HEK293 (cell line): ENCODE data around the gene TJP3.

Experiments
- GLI4 ChIP-seq: fragments of 450-650 bp; formaldehyde crosslinking; IDR thresholded peaks from 2 replicates; pipeline ENCODE4 v1.5.1; 2016; ENCODE audit warnings: missing biosample characterization, missing genetic modification characterization
- GLIS1 ChIP-seq: fragments of 450-650 bp; formaldehyde crosslinking; IDR thresholded peaks from 2 replicates; pipeline ENCODE4 v1.5.1; 2016; ENCODE audit warnings: missing biosample characterization, missing genetic modification characterization
- IKZF3 ChIP-seq: fragments of 450-650 bp; IDR thresholded peaks from 2 replicates; pipeline ENCODE4 v1.5.0; 2018; ENCODE audit warnings: missing biosample characterization, mild to moderate bottlenecking, missing genetic modification characterization, moderate library complexity
- KLF1 ChIP-seq: fragments of 450-650 bp; formaldehyde crosslinking; IDR thresholded peaks from 2 replicates; pipeline ENCODE4 v1.5.1; 2016; ENCODE audit warnings: missing biosample characterization, missing genetic modification characterization
- KLF16 ChIP-seq: fragments of 450-650 bp; formaldehyde crosslinking; IDR thresholded peaks from 2 replicates; pipeline ENCODE4 v1.5.1; 2017; ENCODE audit warnings: missing biosample characterization, missing genetic modification characterization
- KLF8 ChIP-seq: fragments of 450-650 bp; formaldehyde crosslinking; IDR thresholded peaks from 2 replicates; pipeline ENCODE4 v1.5.1; 2016; ENCODE audit warnings: missing biosample characterization, missing genetic modification characterization
- KLF9 ChIP-seq: fragments of 450-650 bp; formaldehyde crosslinking; IDR thresholded peaks from 2 replicates; pipeline ENCODE4 v1.5.1; 2016; ENCODE audit warnings: missing biosample characterization, missing genetic modification characterization, low read depth
- MEIS1 ChIP-seq: sonication (generic); formaldehyde crosslinking; IDR thresholded peaks from 2 replicates; pipeline ENCODE4 v1.8.1; 2022; ENCODE audit warnings: missing genetic modification reagents, mild to moderate bottlenecking, borderline replicate concordance
- OSR2 ChIP-seq: fragments of 450-650 bp; formaldehyde crosslinking; IDR thresholded peaks from 2 replicates; pipeline ENCODE4 v1.5.1; 2016; ENCODE audit warnings: missing biosample characterization, missing genetic modification characterization
- PATZ1 ChIP-seq: fragments of 450-650 bp; formaldehyde crosslinking; IDR thresholded peaks from 2 replicates; pipeline ENCODE4 v1.5.1; 2016; ENCODE audit warnings: missing biosample characterization, missing genetic modification characterization
- SP3 ChIP-seq: fragments of 450-650 bp; formaldehyde crosslinking; IDR thresholded peaks from 2 replicates; pipeline ENCODE4 v1.5.1; 2016; ENCODE audit warnings: missing biosample characterization, missing genetic modification characterization
- SP7 ChIP-seq: fragments of 450-650 bp; formaldehyde crosslinking; IDR thresholded peaks from 2 replicates; pipeline ENCODE4 v1.5.1; 2016; ENCODE audit warnings: missing biosample characterization, missing genetic modification characterization
- ZBTB20 ChIP-seq: fragments of 450-650 bp; formaldehyde crosslinking; IDR thresholded peaks from 2 replicates; pipeline ENCODE4 v1.5.1; 2016; ENCODE audit warnings: missing biosample characterization, missing genetic modification characterization
- ZFP3 ChIP-seq: fragments of 450-650 bp; formaldehyde crosslinking; IDR thresholded peaks from 2 replicates; pipeline ENCODE4 v1.5.1; 2016; ENCODE audit warnings: low read depth, missing biosample characterization, missing genetic modification characterization
- ZFP69B ChIP-seq: fragments of 450-650 bp; formaldehyde crosslinking; IDR thresholded peaks from 2 replicates; pipeline ENCODE4 v1.5.1; 2016; ENCODE audit warnings: missing biosample characterization, missing genetic modification characterization
- ZNF132 ChIP-seq: fragments of 450-650 bp; formaldehyde crosslinking; IDR thresholded peaks from 2 replicates; pipeline ENCODE4 v1.5.1; 2017; ENCODE audit warnings: missing biosample characterization, missing genetic modification characterization, borderline replicate concordance
- ZNF133 ChIP-seq: fragments of 450-650 bp; formaldehyde crosslinking; IDR thresholded peaks from 2 replicates; pipeline ENCODE4 v1.5.1; 2016; ENCODE audit warnings: missing biosample characterization, missing genetic modification characterization
- ZNF157 ChIP-seq: fragments of 450-650 bp; formaldehyde crosslinking; IDR thresholded peaks from 2 replicates; pipeline ENCODE4 v1.5.1; 2016; ENCODE audit warnings: missing biosample characterization, missing genetic modification characterization
- ZNF169 ChIP-seq: fragments of 450-650 bp; formaldehyde crosslinking; IDR thresholded peaks from 2 replicates; pipeline ENCODE4 v1.5.1; 2016; ENCODE audit warnings: missing biosample characterization, missing genetic modification characterization
- ZNF324 ChIP-seq: fragments of 450-650 bp; formaldehyde crosslinking; IDR thresholded peaks from 2 replicates; pipeline ENCODE4 v1.5.1; 2016; ENCODE audit warnings: missing biosample characterization, missing genetic modification characterization
- ZNF335 ChIP-seq: fragments of 450-650 bp; formaldehyde crosslinking; conservative IDR thresholded peaks from 2 replicates; pipeline ENCODE4 v1.5.1; 2016; ENCODE audit warnings: missing biosample characterization, missing genetic modification characterization
- ZNF37A ChIP-seq: fragments of 450-650 bp; IDR thresholded peaks from 2 replicates; pipeline ENCODE4 v1.5.1; 2018; ENCODE audit warnings: missing biosample characterization, missing genetic modification characterization
- ZNF404 ChIP-seq: fragments of 450-650 bp; formaldehyde crosslinking; IDR thresholded peaks from 2 replicates; pipeline ENCODE4 v1.5.1; 2017; ENCODE audit warnings: missing biosample characterization, missing genetic modification characterization
- ZNF426 ChIP-seq: fragments of 450-650 bp; formaldehyde crosslinking; IDR thresholded peaks from 2 replicates; pipeline ENCODE4 v1.5.1; 2017; ENCODE audit warnings: missing biosample characterization, missing genetic modification characterization, mild to moderate bottlenecking, inconsistent platforms, moderate library complexity
- ZNF544 ChIP-seq: fragments of 450-650 bp; formaldehyde crosslinking; IDR thresholded peaks from 2 replicates; pipeline ENCODE4 v1.5.0; 2017; ENCODE audit warnings: missing biosample characterization, missing genetic modification characterization
- ZNF561 ChIP-seq: fragments of 450-650 bp; IDR thresholded peaks from 2 replicates; pipeline ENCODE4 v1.5.1; 2018; ENCODE audit warnings: missing biosample characterization, missing genetic modification characterization, borderline replicate concordance
- ZNF624 ChIP-seq: fragments of 450-650 bp; formaldehyde crosslinking; IDR thresholded peaks from 2 replicates; pipeline ENCODE4 v1.5.1; 2017; ENCODE audit warnings: missing biosample characterization, missing genetic modification characterization
- ZNF658 ChIP-seq: fragments of 450-650 bp; formaldehyde crosslinking; IDR thresholded peaks from 2 replicates; pipeline ENCODE4; 2016; ENCODE audit warnings: missing biosample characterization, missing genetic modification characterization
- ZNF768 ChIP-seq: fragments of 450-650 bp; formaldehyde crosslinking; IDR thresholded peaks from 2 replicates; pipeline ENCODE4 v1.5.1; 2018; ENCODE audit warnings: missing biosample characterization, mild to moderate bottlenecking, missing genetic modification characterization
- TF ChIP-seq, protein P1 (sequence below): fragments of 450-650 bp; formaldehyde crosslinking; IDR thresholded peaks from 2 replicates; pipeline ENCODE4 v1.5.1; 2017; ENCODE audit warnings: missing biosample characterization, missing genetic modification characterization
- TF ChIP-seq, protein P2 (sequence below): fragments of 450-650 bp; formaldehyde crosslinking; conservative IDR thresholded peaks from 2 replicates; pipeline ENCODE4 v1.5.1; 2016; ENCODE audit warnings: low read depth, missing biosample characterization, missing genetic modification characterization
- TF ChIP-seq, protein P3 (sequence below): fragments of 450-650 bp; formaldehyde crosslinking; IDR thresholded peaks from 2 replicates; pipeline ENCODE4; 2016; ENCODE audit warnings: missing biosample characterization, missing genetic modification characterization

The TJP3 gene

GRCh38 chr19:3669947-3670795 lies 38.0 kb upstream of the TJP3 start (continued):
- TF ChIP-seq GLIS1 (peak; percentile 69), KLF8 (peak; percentile 78), ZNF132 (tag by site-specific recombination) (no peak), ZNF768 (no peak), ZBTB20 (tag by site-specific recombination) (no peak), KLF16 (tag by site-specific recombination) (peak; percentile 53; the same call in 1 of the 2 replicates), ZNF157 (tag by site-specific recombination) (no peak), ZNF624 (tag by site-specific recombination) (no peak), MEIS1 (CRISPR knock-in tag) (no peak), ZNF658 (tag by site-specific recombination) (no peak), ZNF133 (tag by site-specific recombination) (no peak), KLF9 (tag by site-specific recombination) (0 out of 2 replicates have a peak, but pooled peaks have one; percentile 43), SP7 (tag by site-specific recombination) (peak; percentile 59), ZFP69B (peak; percentile 96), ZNF426 (no peak), ZNF169 (tag by site-specific recombination) (no peak), PATZ1 (tag by site-specific recombination) (peak; percentile 85; the same call in 1 of the 2 replicates), ZNF404 (no peak), ZFP3 (no peak), ZNF335 (tag by site-specific recombination) (peak; percentile 99), GLI4 (0 out of 2 replicates have a peak, but pooled peaks have one; percentile 12), OSR2 (tag by site-specific recombination) (no peak), ZNF561 (tag by site-specific recombination) (no peak), IKZF3 (tag by site-specific recombination) (0 out of 2 replicates have a peak, but pooled peaks have one; percentile 33), ZNF324 (tag by site-specific recombination) (no peak), SP3 (tag by site-specific recombination) (peak; percentile 40), ZNF37A (tag by site-specific recombination) (no peak), ZNF544 (no peak), KLF1 (tag by site-specific recombination) (peak; percentile 74)
- TF ChIP-seq, protein P1, sequence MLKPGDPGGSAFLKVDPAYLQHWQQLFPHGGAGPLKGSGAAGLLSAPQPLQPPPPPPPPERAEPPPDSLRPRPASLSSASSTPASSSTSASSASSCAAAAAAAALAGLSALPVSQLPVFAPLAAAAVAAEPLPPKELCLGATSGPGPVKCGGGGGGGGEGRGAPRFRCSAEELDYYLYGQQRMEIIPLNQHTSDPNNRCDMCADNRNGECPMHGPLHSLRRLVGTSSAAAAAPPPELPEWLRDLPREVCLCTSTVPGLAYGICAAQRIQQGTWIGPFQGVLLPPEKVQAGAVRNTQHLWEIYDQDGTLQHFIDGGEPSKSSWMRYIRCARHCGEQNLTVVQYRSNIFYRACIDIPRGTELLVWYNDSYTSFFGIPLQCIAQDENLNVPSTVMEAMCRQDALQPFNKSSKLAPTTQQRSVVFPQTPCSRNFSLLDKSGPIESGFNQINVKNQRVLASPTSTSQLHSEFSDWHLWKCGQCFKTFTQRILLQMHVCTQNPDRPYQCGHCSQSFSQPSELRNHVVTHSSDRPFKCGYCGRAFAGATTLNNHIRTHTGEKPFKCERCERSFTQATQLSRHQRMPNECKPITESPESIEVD (tag by site-specific recombination), result no peak
- TF ChIP-seq, protein P2, sequence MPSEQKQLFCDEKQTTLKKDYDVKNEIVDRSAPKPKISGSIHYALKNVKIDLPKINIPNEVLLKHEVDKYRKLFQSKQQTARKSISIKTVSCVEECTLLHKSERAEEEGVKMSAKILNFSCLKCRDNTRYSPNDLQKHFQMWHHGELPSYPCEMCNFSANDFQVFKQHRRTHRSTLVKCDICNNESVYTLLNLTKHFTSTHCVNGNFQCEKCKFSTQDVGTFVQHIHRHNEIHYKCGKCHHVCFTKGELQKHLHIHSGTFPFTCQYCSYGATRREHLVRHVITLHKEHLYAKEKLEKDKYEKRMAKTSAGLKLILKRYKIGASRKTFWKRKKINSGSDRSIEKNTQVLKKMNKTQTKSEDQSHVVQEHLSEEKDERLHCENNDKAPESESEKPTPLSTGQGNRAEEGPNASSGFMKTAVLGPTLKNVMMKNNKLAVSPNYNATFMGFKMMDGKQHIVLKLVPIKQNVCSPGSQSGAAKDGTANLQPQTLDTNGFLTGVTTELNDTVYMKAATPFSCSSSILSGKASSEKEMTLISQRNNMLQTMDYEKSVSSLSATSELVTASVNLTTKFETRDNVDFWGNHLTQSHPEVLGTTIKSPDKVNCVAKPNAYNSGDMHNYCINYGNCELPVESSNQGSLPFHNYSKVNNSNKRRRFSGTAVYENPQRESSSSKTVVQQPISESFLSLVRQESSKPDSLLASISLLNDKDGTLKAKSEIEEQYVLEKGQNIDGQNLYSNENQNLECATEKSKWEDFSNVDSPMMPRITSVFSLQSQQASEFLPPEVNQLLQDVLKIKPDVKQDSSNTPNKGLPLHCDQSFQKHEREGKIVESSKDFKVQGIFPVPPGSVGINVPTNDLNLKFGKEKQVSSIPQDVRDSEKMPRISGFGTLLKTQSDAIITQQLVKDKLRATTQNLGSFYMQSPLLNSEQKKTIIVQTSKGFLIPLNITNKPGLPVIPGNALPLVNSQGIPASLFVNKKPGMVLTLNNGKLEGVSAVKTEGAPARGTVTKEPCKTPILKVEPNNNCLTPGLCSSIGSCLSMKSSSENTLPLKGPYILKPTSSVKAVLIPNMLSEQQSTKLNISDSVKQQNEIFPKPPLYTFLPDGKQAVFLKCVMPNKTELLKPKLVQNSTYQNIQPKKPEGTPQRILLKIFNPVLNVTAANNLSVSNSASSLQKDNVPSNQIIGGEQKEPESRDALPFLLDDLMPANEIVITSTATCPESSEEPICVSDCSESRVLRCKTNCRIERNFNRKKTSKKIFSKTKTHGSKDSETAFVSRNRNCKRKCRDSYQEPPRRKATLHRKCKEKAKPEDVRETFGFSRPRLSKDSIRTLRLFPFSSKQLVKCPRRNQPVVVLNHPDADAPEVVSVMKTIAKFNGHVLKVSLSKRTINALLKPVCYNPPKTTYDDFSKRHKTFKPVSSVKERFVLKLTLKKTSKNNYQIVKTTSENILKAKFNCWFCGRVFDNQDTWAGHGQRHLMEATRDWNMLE (tag by site-specific recombination), result no peak
- TF ChIP-seq, protein P3, sequence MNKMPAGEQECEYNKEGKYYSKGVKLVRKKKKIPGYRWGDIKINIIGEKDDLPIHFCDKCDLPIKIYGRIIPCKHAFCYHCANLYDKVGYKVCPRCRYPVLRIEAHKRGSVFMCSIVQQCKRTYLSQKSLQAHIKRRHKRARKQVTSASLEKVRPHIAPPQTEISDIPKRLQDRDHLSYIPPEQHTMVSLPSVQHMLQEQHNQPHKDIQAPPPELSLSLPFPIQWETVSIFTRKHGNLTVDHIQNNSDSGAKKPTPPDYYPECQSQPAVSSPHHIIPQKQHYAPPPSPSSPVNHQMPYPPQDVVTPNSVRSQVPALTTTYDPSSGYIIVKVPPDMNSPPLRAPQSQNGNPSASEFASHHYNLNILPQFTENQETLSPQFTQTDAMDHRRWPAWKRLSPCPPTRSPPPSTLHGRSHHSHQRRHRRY (tag by site-specific recombination), result no peak
